NCI-H1092 treated with DMSO at 0.1 percent for 48 hours (cell line): ENCODE results near the gene KLHL36.

Experiments used
- DNase-seq: peaks from one replicate; lab custom pipeline; 2025; lab: John Stamatoyannopoulos, UW

KLHL36 gene

DNA sequence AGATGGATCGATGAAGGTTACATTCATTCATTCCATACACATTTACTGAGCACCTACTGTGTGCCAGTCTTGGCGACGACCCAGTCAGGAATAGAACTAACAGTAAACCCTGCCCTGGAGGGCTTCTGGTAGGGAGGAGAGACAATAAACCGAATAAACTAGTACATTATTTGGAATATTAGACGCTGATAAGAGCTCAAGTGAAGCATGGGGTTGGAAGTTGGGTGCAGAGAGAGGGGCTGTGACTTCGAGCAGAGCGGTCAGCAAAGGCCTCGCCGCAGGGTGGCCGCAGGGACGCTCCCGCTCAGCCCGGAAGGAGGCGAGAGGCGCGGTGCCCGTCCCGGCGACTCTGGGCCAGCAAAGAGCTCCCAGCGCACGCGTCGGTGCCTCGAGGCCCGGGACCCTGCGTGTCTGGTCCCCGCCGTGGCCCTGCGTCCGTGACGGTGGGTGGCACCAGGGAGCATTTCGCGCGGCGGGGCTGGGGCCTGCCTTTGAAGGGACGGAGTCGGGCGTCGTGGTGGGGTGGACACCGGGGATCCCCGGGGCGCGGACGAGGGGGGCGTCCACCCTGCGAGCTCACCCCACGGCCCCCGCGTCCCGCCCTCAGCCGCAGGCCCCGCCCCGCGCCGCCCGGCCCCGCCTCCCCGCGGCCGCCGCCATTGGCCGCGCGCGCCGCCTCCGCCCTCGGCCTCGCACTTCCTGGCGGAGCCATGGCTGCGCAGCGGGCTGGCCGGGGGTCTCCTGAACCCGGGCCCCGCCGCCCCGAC is at the start of gene KLHL36:
Gene KLHL36, plus strand, starts transcription at position 684 of the 767 bp plus-strand sequence. CDS start 2,357 bp downstream, outside the sequence.
- peak; percentile 20 for DNase-seq

DNA sequence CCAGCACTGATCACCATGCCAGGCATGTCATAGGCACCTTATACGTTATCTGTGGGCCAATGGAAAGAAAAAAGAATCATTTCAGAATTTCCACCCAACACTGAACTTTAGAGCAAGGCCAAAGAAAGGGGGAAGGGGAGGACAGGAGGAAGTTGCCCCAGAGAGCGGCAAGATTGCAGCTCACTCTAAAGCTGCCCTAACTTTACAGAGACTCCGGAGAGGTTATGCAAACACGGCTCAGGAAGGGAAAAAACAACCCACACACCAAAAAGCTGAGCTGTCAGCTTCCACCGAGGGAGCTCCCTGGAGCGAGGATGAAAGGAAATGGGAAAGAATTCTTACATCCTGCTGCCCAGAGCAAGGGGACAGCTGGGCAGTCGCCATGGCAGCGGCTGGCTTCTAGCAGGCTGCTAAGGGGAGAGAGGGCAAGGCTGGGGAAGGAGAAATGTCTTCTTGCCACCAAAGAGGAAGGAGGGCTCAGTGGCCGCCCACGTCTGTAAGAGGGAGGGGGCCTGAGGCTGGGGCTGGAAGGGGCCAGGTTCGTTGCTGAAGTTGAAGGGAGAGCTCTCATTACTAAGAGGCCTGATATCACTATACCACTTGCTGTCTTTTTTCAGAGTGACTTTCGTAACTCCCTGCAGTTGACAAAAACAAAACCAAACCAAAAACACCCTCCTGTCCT is 48.6 kb upstream of the KLHL36 start:
- peak; percentile 36 for DNase-seq

DNA sequence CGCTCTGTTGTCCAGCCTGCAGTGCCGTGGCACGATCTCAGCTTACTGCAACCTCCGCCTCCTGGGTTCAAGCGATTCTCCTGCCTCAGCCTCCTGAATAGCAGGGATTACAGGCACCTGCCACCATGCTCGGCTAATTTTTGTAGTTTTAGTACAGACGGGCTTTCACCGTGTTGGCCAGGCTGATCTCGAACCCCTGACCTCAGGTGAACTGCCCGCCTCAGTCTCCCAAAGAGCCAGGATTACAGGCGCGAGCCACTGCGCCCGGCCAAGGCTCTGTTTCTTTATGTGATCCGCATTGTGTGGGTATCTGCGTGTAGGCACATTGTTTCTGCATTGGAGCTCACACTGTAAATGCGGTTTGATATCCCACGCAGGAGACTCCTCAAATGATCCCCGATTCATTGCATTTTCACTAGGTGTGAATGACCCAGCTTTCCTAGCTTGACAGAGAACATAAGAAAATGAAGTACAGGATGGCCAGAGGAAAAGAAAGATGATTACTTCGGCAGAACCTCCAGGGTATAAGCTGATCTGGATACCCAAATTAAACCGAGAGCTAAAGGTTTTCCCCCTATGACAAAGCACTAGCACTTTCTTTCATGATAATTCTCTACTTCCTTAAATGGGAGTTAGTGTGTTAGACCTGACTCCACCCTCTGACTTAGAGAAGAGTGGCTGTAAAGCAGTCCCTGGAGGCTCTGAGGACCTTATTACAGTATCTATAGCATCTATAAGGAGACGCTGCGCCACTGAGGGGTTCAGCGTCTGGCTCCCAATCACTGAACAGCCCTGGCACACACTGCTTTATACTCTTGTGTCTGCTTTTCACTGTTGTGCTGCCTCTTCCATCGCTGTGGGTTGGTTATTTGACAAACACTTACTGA is 47.7 kb upstream of the KLHL36 start:
- DNase-seq, result no peak

DNA sequence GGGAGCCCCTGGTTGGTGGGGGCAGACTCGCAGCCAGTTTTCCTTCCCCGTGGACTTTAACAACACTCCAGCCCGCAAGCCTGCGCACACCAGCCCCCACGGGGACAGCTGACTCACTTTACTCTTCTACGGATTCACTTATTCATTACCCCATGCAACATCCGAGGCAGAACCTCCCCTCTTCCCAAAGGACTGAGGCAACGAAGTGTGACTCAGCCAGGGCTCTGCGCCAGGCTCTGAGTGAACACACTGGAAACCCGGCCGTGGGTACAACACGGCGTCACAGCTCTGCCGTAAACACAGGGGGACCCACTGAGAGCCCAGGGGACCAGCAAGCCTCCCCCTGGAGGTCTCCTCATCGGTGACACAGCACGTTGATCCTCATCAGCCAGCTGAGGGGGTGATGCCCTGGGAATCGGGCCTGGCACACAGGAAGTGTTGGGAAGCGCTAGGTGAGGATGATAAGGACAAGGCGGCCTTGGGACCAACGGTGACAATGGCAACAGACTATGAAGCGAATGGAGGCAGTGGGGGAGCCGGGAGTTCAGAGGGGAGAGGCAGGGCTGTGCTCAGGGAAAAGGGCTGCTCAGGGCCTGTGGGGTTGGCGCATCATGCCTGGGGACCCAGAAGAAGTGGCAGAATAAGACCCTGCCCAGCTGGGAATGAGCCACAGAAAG is 45.0 kb upstream of the KLHL36 start:
- peak; percentile 29 for DNase-seq

DNA sequence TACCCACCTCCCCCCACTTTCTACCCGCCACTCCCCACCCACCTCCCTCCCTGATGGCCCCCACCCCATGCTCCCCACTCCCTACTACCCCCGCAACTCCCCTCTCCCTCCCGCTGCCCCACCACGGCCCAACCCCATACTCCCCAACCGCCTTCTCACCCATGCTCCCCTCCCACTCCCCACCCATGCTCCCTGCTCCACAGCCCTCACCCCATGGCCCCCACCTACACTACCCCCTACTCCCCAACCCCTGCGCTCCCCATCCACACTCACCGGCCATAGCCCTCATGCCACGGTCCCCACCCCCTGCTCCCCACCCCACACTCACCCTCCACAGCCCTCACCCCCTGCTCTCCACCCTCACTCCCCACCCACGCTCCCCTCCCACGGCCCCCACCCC is 44.4 kb upstream of the KLHL36 start:
- DNase-seq, result no peak

DNA sequence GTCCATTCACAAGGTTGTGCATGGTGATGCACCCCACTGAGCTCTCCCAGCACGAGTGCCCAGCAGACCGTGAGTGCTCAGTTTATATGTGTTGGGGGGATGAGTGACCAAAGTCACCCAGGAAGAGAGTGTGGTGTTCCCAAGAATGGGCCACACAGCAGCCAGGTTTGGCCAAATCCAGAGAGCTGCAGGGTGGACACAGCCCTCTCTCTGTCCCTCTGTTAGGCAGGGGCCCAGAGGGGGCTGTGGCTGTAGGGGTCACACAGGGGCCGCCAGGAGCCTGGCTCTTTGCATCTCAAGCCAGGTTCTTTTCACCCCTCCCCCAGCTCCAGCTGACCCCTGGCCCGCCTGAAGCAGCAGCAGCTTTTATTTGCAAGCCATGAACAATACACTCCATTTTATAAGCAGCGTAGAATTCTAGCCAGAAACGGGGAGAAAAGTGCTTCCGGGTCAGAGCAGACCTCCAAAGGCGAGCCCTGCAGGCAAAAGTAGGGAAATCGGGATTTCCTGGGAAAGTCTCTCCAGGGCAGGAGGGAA is 43.8 kb upstream of the KLHL36 start:
- DNase-seq, result no peak

DNA sequence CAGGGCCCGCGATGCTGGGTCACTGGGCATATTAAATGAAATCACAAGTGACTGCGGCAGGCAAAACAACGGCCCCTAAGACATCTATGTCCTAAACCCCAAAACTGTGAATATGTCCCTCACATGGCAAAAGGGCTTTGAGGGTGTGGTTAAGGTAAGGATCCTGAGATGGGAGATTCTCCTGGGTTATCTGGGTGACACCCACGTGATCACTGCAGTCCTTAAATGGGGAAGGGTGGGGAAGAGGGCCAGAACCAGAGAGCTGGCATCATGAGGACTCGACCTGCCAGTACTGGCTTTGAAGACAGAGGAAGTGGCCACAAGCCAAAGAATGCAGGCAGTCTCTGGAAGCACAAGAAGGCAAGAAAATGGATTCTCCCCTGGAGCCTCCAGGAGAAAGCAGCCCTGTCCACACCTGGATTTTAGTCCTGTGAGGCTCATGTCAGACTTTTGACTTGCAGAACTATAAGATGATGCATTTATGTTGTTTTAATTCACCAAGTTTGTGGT is 42.9 kb upstream of the KLHL36 start:
- DNase-seq, result no peak

DNA sequence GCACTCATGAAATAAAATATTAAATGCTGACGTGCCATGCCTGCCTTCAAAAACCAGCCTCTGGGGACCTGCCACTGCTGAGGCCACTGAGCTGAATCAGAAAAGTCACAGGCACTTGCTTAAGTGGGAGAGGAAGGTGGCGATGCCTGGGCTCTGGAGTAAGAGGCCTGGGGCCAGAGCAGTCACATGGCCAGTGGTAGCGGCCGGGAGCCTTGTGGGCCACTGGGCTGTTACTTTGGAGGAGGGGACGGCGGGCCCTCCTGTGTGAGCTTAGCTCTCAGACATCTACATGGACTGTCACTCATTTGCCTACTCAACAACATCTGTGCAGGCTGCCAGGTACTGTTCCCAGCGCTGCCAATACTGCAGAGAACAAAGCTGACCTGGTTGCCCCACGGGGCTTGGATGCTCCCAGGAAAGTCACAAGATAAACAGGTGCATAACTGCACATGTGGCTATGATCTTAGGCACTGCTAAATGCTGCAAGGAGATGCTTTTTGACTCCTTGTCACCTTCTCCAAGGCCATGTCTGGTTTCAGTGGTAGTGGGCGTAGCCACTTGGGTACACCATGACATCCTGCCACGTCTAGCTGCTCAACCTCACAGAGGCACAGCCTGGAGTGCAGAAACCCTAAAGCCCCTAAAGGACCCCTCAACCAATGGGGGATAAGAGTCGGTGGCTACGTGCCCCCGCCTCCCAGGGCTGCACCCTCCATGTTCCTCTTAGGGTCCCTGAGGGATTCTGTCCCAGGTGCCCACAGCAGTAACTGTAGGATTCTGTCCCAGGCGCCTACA is 42.0 kb upstream of the KLHL36 start:
- DNase-seq, result no peak

DNA sequence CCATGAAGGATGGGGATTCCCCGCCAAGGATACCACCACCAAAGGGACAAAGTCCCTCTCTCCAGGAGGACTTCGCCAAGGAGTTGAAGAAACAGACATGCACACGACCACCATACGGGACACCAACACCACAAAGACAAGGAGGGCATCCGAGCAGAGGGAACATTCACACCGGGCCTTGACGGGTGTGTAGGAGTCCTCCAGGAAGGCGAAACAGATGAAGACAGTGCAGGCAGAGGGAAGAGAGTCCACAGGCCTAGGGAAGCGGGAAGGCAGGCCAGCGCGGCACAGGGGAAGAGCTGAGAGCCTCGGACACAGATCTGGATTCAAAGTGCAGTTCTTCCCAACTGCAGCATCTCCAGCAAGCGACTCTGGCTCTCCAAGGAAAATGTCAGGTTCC is 41.2 kb upstream of the KLHL36 start:
- no peak for DNase-seq

DNA sequence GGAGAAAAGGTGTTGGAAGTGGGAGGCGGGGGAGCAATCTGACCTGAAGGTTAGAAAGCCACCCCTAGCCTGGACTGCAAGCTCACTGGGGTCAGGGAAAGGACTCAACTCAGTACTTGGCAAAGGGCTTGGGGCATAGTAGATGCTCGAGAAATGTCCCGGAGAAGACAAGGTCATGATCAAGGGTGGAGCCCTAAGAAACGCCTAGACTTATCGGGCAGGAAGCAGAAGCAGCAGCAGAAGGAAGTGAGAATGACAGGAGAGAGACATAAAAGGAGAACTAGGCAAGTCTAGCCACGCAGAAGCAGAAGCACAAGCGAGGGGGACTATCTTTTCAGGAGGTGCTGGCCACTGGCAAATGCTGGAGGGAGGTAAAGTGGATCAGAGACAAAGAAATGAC is 40.6 kb upstream of the KLHL36 start:
- DNase-seq, result no peak

DNA sequence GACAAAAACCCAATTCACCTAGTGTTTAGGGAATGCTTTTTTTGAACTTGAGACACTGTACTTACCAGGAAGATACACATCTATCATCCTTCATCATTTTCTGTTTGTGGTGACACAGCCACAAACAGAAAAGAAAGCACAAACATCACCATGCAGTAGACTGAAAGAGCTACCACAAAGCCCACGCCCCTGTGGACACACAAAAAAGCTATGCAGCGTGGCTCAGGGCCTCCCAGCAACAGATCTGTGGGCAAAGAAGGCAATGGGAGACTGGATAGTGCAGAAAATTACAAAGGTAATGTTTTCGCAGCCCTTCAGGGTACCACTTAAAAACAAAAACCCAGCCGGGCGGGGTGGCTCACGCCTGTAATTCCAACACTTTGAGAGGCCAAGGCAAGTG is 40.0 kb upstream of the KLHL36 start:
- DNase-seq, result no peak

DNA sequence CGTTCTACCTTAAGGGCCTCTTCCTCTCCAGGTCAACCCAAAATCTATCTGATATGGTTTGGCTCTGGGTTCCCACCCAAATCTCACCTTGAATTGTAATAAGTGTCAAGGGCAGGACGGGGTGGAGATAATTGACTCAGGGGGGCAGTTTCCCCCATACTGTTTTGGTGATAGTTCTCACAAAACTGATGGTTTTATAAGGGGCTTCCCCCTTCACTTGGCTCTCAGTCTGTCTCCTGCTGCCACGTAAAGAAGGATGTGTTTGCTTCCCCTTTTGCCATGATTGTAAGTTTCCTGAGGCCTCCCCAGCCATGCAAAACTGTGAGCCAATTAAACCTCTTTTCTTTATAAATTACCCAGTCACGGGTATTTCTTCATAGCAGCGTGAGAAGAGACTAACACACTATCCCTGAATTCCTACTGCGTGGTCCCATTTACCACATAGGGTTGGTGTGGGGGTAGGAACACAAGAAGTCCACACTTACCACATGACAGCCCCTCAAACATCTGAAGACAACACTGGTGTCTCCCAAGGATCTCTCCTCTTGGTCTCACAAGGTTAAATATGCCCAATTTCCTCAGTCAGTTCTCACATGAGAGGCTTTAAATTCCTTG is 38.6 kb upstream of the KLHL36 start:
- no peak for DNase-seq

DNA sequence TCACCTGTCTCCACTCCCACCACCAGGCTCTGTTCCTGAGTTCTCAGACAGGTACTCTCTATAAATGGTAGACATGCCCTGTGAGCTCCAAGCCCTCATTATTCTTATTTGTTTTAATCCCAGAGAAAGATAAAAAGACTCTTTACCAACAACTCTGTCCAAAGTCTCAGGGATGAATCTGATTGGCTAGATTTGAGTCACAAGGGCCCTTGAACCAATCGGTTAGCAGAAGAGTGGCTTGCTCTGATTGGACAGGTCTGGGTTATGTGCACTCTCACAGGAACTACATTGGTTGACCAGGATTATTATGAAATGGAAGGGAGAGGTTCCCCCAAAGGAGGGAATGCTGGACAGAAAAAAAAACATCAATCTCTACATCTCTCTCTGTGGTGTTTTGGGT is 37.9 kb upstream of the KLHL36 start:
- no peak for DNase-seq

DNA sequence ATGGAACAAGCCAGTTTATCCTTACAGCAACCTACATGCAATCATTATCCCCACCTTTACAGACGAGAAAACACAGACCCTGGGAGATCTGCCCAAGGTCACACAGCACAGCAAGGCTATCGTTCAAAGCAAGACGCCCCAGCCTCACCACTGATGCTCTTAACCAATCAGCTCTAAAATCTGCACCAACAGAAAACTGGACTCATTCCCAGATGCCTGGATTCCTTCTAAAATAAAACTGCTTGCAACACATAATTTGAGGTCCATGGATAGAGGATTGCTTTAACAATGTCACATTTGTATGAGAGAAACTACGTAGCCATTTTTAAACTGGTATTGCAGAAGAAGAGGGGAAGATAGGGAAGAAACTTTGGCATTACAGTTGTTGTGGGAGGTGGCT is 37.3 kb upstream of the KLHL36 start:
- no peak for DNase-seq

DNA sequence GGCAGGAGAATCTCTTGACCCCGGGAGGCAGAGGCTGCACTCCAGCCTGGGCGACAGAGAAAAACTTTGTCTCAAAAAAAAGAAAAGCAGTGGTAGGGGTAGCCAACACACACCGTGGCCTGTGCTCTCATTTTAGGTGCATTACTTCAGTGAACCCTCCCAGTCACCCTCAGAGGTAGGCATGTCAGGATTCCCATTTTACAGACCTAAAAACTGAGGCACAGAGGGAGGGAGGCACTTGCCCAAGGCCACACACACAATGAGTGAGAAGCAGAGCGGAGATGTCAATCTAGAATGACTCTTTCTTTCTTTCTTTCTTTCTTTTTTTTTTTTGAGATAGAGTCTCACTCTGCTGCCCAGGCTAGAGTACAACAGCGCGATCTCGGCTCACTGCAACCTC is 35.6 kb upstream of the KLHL36 start:
- no peak for DNase-seq

DNA sequence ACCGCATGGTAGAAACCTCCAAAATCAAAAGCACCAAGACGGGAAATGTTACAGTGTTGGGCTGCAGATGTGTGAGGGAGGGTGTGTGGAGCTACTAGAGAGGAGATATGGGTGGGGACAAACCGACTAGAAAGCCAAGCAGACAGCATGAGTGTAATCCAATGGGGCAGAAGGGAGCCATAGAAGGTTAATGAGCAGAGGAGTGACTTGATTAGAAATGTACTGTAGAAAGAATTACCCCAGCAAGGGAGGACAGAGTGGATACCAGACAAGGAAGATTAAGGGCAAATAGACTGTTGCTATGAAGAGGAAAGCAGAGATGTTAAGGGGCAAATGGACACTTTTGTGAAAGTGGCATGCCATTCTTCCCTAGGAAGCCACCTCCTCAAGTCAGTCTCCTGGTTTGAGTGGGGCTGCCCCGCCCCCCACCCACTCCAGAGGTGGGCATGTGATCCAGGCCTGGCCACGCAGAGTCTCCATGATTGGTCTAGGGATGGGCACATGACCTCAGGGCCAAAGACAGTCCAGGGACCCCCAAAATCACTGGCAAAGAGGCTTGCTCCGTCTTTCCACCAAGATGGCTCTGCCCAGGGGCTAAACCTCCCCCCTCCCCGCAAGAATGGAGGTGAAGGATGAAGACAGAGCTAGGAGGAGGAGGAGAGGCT is 34.8 kb upstream of the KLHL36 start:
- no peak for DNase-seq

DNA sequence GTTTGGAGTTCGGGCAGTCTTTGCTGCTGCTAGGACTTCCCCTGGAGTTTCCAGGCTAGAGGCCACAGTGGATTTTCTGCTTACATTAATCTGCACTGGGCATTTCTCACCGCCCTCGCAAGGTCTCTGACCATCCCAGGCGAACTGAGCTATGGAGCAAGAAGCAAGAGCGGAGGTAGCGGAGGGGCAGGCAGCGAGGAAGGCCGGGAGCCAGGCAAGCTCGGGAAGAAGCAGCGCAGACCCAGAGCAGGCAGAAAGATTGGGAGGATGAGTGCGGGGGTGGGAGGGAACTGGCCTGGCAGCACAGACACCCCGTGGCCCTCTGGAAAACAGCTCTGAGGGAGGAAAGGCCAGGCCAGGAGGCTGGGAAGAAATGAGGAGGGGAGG is 34.2 kb upstream of the KLHL36 start:
- no peak for DNase-seq

DNA sequence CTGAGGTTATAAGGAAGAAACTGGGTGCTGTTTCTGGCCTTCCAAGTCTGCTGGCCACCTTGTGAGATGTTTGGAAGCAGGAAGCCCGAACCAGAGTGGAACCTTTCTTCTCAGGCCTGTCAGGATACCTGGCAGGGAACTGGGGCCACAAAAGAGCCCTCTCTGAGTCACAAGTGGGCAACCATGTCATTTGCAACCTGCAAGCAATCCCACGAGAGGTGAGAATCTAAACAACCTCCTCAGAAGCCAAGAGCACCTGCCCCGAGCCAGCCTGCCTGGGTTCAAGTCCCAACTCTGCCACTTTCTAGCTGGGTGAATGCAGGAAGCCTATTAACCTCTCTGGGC is 33.7 kb upstream of the KLHL36 start:
- DNase-seq, result no peak

DNA sequence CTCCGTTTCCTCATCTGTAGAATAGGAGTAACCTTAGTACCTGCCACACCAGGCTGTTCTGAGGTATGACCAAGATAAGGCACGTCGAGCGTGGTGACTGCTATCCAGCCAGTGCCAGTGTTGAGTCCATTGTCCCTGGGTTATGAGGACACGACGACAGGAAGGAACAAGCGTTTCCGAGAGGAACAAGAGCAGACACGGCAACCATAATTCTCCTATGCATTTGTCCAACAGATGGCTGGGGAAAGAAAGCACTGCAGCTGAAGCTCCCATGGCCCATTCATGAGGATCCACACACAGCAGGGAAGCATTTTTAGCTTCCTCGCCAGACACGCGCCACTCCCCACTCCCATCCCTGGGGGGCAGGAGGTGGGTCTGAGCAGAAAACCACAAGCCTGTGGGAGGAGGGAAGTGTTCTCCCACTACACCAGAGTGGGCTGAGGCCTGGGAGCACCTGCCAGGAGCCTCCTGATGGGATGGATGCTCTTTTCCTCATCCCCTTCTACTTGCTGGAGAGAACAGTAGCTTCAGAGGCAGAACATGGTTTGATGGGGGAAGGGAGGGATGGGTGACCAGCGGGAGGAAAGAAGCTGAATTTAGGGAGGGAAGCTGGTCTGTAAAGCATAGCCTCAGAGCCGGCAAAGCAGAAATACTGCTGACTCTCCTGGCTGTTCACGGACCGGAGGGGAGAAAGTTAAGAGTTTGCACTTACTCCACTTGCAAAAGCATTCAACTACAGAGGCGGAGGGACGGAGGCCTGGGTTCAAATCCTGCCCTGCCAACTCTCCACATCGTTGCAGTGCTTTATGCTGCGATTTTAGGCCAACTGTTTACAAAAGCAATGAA is 33.1 kb upstream of the KLHL36 start:
- DNase-seq, result peak; percentile 23
